ENCODE measurements around the gene TRPM3. TPM values are rescaled to one million over a fixed set of nuclear protein-coding genes. Genes with fewer than 3 reads are reported as not detected.

The TRPM3 gene
- total RNA-seq, 8 experiments from 2014 or later = 0.09 to 2.3 (median 1.4) TPM

DNA sequence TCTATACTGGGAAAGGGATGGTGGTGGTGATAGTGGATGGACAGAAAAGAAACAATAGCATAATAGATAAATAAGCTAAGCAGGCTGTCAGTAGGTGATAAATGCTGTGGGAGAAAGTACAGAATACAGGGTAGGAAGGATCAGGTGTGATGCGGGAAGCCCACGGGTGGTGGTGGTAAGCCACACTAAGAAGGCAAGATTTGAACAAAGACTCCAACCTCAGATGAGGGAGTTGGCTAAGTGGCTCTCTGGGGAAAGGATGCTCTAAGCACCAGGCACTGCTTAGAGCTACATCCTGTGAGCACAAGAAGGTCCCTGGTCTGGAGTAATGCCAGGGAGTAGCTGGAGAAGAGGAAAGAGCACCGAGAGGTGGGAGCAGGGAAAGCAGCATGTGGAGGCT lies 555.4 kb downstream of the TRPM3 start:
- no peak for ATAC-seq (replicated peaks in 6 of 8)
- WGBS, 10 experiments = 67 to 100% (median 92%) methylated on average over 1 to 3 of the region's 3 CpGs; no CpG with 5 or more reads in 3 of the 10 experiments
- peaks cover 6 to 10% of the 10 kb centered on the region in 2 donors for H3K4me1 ChIP-seq (replicated peaks in 1 of 2)
- no peak overlapping the region for H3K4me3 ChIP-seq
- in situ Hi-C loops (cut with MboI; ENCODE audit: low pct_unique_long_range_greater_than_20kb in 2 of 9, low sequenced_read_pairs in 9 of 9, unreplicated experiment in 9 of 9) = no loop called here
- no peak overlapping the region for H3K27ac ChIP-seq

DNA sequence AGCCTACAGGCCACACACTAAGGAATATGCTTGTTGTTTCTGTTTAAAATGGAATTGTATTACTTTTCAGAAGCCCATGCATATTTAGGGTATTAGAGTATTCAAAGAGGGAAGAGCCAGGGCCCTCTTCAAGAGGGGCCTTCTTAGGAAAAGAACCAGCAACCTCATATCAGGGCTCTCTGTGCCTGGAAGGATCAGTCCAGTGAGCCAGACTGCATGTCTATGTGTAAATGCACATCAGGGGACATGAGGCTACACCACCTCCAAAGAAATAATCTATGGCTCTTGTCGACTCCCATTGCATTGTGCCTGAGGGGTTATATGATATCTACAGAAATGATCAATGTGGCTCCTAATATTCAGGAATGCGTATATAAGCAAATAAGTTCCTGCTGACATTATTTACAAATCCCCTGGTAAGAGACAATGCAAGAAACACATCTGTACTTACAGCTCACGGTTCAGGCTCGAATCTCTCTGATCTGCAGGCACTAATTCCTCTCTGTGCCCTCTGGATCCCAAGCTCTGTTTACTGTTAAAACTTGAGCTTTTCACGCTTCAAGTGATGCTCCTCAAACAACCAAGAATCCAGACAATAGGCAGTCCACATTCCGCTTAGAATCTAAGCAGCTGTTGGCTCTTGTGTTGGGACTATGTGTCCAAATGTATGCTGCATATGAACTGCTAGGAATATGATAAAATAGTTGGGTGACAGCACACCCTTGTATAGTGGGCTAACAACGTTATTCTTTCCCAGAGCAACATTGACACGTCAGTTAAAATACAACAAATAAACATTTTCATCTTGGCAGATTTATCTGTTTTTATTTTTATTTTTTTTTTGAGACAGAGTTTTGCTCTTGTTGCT lies 556.7 kb downstream of the TRPM3 start:
- H3K27ac ChIP-seq = no peak overlapping the region
- no peak overlapping the region for H3K4me3 ChIP-seq
- H3K4me1 ChIP-seq (replicated peaks in 1 of 2) = peaks cover 6 to 10% of the 10 kb centered on the region in 2 donors
- ATAC-seq (replicated peaks in 6 of 8) = peak in 3 of 8 experiments; percentile 43 to 75 (median 49)
- 10 to 90% (median 74%) methylated on average over 2 to 6 of the region's 8 CpGs for WGBS, 10 experiments
- in situ Hi-C loops (cut with MboI; ENCODE audit: low pct_unique_long_range_greater_than_20kb in 2 of 9, low sequenced_read_pairs in 9 of 9, unreplicated experiment in 9 of 9) = no loop called here

DNA sequence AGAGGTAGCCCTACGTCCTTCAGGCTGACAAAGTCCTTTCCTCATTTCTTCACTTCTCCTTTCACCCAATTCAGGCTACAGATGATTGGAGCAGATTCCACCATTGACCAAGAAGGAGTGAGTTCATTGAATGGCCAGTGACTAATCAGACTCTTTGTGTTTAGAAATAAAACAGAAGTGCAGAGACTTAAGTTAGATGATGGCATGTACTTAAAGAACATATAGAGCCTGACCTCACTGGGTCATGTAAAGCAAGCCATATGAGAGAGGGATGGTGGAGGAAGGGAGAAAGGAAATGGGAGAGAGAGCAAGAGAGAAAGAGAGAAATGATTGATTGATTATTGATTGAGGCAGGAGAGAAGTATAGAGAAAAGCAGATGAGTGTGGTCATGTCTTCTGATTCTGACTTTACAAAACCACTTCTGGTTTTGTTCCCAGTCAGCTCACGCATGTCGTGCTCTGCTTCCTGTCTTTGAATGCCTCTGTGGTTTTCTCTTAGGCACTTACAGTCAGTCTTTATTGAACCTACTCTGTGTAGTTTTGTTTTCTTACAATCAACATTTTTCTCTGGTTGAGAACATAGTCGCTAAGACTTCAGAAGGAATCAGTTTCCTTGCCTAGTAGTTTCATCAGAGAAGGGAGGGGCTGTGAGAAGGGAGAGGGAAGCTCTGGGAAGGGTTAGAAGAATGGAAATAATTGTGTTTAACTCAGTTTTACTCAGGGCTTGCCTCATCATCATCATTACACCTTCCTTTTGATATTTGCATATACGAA lies 557.8 kb downstream of the TRPM3 start:
- in situ Hi-C loops (cut with MboI; ENCODE audit: low pct_unique_long_range_greater_than_20kb in 2 of 9, low sequenced_read_pairs in 9 of 9, unreplicated experiment in 9 of 9) = no loop called here
- peak in 2 of 8 experiments; percentile 73 to 75 for ATAC-seq (replicated peaks in 6 of 8)
- Histone ChIP-seq H3K4me1 (replicated peaks in 1 of 2) (peaks cover 6% of the 10 kb centered on the region in 2 donors), H3K27ac (no peak overlapping the region), H3K4me3 (no peak overlapping the region)
- WGBS, 10 experiments = 23 to 93% (median 80%) methylated on average over 3 to 5 of the region's 5 CpGs; no CpG with 5 or more reads in 2 of the 10 experiments

DNA sequence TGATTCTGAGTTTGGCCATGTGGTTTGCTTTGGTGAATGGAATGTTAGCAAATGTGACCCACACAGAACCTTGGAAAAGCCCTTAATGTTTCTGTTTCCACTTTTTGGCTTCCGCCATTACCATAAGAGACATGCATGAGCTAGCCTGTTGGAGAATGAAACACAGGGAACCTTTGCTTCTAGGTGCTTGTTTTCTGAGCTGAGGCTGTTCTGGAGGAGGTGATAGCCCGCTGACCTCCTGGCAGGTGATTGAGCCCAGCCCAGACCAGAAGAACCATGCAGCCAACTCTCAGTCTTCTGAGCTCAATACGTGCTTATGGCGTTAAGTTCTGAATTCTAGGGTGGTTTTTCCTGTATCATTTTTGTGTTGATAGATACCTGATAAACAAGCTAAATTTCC lies 558.4 kb downstream of the TRPM3 start:
- peaks cover 6% of the 10 kb centered on the region in 2 donors for H3K4me1 ChIP-seq (replicated peaks in 1 of 2)
- H3K4me3 ChIP-seq = no peak overlapping the region
- in situ Hi-C loops (cut with MboI; ENCODE audit: low pct_unique_long_range_greater_than_20kb in 2 of 9, low sequenced_read_pairs in 9 of 9, unreplicated experiment in 9 of 9) = no loop called here
- ATAC-seq (replicated peaks in 6 of 8) = no peak
- no peak overlapping the region for H3K27ac ChIP-seq
- WGBS, 10 experiments = 67 to 100% (median 87%) methylated on average over 1 to 4 of the region's 4 CpGs; no CpG with 5 or more reads in 3 of the 10 experiments

DNA sequence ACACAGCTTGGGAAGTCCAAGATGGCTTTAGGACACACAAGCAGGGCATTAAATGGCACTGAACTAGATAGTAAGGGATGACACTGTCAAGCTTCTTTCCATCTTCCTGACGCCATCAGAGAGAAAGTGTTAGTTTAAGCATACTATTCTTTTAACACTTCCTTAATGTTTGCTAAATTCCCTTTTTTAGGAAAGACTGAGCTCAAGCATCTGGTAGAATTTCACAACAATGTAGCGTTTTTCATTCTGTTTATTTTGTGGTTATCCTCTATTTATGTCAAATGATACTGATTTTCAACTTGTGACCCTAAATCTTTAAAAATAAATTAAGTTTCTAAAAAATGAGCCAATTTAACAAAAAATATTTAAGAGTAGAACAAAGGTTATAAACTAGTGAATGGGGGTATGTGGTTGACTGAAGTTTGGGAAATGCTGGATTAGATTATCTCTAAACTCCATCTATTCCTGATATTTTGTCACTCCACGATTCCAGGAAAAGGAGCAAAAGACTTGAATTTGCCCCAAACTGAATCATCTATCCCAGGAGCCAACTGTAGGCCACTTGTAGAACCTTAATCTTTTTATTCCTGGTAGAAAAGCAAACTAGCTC lies 559.5 kb downstream of the TRPM3 start:
- Histone ChIP-seq H3K27ac (no peak overlapping the region), H3K4me1 (replicated peaks in 1 of 2) (peaks cover 6% of the 10 kb centered on the region in 2 donors), H3K4me3 (no peak overlapping the region)
- WGBS, 10 experiments = 13 to 100% (median 69%) methylated on average over 2 to 3 of the region's 3 CpGs
- no peak for ATAC-seq (replicated peaks in 6 of 8)
- in situ Hi-C loops (cut with MboI; ENCODE audit: low pct_unique_long_range_greater_than_20kb in 2 of 9, low sequenced_read_pairs in 9 of 9, unreplicated experiment in 9 of 9) = no loop called here

DNA sequence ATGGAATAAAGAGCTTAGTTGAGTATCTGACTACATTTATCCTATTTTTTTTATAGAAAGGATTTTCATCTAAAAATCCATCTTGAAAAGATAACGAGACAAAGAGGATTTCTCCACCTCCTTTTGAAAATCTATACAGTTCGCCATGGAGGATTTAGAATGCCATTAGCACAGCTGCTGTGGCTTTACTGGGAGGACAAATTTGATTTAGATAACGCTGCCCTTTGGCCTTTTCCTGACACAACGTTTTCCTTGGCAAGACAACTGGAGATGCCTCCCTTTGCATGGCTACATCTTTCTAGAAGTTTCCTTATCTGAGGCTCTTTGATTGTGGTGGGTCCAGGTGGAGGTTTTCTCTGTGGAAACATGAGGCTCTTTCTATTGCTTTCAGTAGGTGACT lies 560.3 kb downstream of the TRPM3 start:
- Histone ChIP-seq H3K4me1 (replicated peaks in 1 of 2) (peaks cover 6% of the 10 kb centered on the region in 2 donors), H3K27ac (no peak overlapping the region), H3K4me3 (no peak overlapping the region)
- ATAC-seq (replicated peaks in 6 of 8) = no peak
- in situ Hi-C loops (cut with MboI; ENCODE audit: low pct_unique_long_range_greater_than_20kb in 2 of 9, low sequenced_read_pairs in 9 of 9, unreplicated experiment in 9 of 9) = no loop called here
- 33 to 94% (median 70%) methylated on average over 1 to 4 of the region's 4 CpGs for WGBS, 10 experiments

DNA sequence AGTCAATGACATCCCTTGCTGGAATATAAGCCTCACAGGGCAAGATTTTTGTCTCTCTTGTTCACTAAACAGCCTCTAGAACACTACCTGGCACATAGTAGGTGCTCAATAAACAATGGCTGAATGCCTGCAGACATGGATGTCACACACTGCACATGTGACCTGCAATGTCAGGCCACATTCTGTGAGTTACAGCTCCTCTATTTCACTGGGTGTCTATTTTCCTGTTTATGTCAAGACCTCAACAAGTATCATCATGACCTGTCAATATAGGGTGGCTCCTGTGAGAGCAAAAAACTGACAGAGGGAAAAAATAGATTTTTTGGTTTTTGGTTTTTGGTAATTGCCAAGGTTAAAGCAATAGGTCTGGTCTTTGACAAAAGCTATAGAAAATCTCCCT lies 562.3 kb downstream of the TRPM3 start:
- in situ Hi-C loops (cut with MboI; ENCODE audit: low pct_unique_long_range_greater_than_20kb in 2 of 9, low sequenced_read_pairs in 9 of 9, unreplicated experiment in 9 of 9) = no loop called here
- H3K27ac ChIP-seq = no peak overlapping the region

DNA sequence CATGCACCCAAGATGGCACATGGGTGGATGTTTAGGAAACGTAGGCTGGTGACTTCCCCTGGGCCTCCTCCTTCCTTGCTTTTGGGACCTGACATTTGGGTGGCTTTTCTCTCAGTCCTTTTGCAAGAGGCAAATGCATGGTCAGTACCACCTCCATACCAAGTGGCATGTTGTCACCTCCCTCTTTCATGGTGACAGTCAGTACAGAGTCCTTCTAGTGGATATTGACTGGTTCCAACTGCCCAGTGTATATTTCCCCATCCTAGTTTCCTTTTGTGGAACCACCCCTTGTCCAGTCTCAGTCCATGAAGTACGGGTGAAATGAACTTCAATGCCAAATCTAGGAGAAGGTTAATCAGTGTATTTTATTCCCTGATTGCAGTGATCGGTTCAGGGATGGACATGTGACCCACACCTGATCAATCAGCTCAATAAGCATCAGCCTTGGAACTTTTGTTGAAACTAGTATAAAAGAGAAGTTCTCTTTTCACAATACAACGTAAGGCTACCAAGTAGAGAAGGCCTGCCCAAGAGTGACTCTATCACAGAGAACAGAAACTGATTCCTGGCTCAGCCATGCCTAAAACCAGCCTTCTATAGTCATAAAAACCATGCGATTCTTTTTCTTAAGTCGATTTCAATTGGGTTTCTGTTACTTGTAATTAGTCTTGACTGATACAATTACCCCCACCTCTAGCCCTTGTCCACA lies 563.6 kb downstream of the TRPM3 start:
- Histone ChIP-seq H3K27ac (no peak overlapping the region), H3K4me3 (no peak overlapping the region), H3K4me1 (replicated peaks in 1 of 2) (peaks cover 8 to 10% of the 10 kb centered on the region in 2 donors)
- ATAC-seq (replicated peaks in 6 of 8) = no peak
- WGBS, 10 experiments = 33 to 89% (median 66%) methylated on average over 1 to 5 of the region's 6 CpGs; no CpG with 5 or more reads in 2 of the 10 experiments
- in situ Hi-C loops (cut with MboI; ENCODE audit: low pct_unique_long_range_greater_than_20kb in 2 of 9, low sequenced_read_pairs in 9 of 9, unreplicated experiment in 9 of 9) = no loop called here

More for the DNA sequence above, 562.3 kb downstream of the TRPM3 start:
- Histone ChIP-seq H3K4me1 (replicated peaks in 1 of 2) (peaks cover 7 to 8% of the 10 kb centered on the region in 2 donors), H3K4me3 (no peak overlapping the region)
- no peak for ATAC-seq (replicated peaks in 6 of 8)

DNA sequence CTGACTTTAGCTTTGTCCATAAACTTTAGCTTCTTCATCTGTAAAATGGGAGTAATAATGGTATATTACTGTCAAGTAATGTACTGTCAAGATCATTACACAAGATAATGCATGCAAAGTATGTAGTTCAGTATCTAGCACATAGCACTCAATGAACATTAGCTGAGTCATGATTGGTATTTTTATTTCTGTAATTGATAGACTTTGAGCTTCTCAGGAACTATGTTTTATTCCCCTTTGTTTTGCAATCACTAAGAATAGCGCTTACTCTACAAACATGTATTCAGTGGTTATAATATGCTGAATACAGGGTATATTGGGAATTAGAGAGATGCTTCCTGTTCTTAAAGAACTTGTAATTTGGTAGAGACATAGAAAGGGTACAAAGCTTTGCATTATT lies 564.6 kb downstream of the TRPM3 start:
- no peak for ATAC-seq (replicated peaks in 6 of 8)
- 67 to 100% (median 100%) methylated on average over 1 of the region's 1 CpG; no CpG with 5 or more reads in 4 of the 10 experiments for WGBS, 10 experiments
- Histone ChIP-seq H3K4me3 (no peak overlapping the region), H3K4me1 (replicated peaks in 1 of 2) (peaks cover 8 to 10% of the 10 kb centered on the region in 2 donors), H3K27ac (no peak overlapping the region)
- in situ Hi-C loops (cut with MboI; ENCODE audit: low pct_unique_long_range_greater_than_20kb in 2 of 9, low sequenced_read_pairs in 9 of 9, unreplicated experiment in 9 of 9) = no loop called here

DNA sequence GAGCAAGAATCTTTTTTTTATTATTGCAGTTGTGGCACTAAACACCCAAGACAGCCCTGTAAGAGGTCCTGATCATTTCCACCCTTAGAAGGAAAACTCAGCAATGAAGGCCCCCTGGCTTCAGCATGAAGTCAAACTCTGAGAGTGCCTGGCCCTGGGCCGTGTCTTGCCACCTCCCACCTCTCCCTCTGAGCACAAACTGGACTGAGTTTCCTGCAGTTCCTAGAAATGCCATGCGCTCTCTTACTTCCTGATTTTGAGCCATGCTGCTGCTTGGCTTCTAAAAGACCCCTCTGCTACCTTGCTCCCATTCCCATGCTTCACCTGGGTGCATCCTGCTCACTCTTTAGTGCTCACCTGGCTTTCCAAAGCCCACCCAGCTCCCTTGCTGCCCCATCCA lies 566.5 kb downstream of the TRPM3 start:
- 90 to 100% (median 92%) methylated on average over 1 to 2 of the region's 2 CpGs; no CpG with 5 or more reads in 7 of the 10 experiments for WGBS, 10 experiments
- in situ Hi-C loops (cut with MboI; ENCODE audit: low pct_unique_long_range_greater_than_20kb in 2 of 9, low sequenced_read_pairs in 9 of 9, unreplicated experiment in 9 of 9) = no loop called here
- no peak overlapping the region for H3K4me3 ChIP-seq
- no peak overlapping the region for H3K27ac ChIP-seq
- no peak for ATAC-seq (replicated peaks in 6 of 8)
- peaks cover 8 to 10% of the 10 kb centered on the region in 2 donors for H3K4me1 ChIP-seq (replicated peaks in 1 of 2)

DNA sequence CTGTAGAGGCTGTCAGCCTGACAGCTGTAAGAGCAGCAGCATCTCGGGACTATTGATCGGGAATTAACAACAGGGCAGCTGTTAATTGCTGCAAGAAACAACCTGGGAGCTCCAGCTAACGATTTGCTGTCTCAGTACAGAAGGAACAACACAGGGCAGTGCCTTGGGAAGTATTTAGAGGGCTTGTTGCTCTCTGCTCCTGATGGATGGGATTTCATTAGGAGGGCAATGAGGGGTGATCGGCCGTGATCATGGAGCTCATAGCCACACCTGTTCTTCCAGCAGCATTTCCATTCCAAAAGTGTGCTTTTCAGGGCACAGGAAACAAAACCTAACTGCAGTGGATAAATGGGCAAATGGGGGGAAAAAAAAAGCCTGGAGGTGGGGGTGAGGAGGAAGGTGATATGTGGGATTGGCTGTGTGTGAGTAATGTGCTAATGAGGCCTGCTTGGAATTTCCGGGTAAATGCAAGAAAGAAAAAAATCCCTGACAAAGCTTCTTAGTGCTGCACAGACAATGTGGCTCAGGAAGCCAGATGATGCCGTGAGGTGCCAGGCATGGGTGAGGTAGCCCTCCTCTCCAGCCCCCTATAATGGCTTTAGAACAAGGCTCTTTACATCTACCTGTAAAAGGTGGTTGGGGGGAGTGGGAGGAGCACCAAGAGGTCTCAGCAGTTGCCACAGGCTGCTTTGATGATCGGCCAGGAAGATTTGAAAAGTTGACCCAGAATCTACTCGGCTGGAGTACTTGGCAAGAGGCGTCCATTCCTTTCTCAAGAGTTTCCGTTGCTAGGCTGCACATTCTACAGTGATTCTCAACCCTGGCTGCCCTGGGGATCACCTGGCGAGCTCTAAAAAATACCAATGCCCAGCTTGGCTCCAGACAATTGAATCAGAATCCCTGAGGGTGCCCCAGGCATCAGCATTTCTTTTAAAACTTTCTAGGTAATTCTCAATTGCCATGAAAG lies 567.4 kb downstream of the TRPM3 start:
- peak; percentile 60 to 99 (median 84) for ATAC-seq (replicated peaks in 6 of 8)
- Histone ChIP-seq H3K4me1 (replicated peaks in 1 of 2) (peaks cover 8 to 10% of the 10 kb centered on the region in 2 donors), H3K27ac (no peak overlapping the region), H3K4me3 (no peak overlapping the region)
- in situ Hi-C loops (cut with MboI; ENCODE audit: low pct_unique_long_range_greater_than_20kb in 2 of 9, low sequenced_read_pairs in 9 of 9, unreplicated experiment in 9 of 9) = no loop called here
- 3 to 85% (median 30%) methylated on average over 2 to 9 of the region's 12 CpGs for WGBS, 10 experiments

DNA sequence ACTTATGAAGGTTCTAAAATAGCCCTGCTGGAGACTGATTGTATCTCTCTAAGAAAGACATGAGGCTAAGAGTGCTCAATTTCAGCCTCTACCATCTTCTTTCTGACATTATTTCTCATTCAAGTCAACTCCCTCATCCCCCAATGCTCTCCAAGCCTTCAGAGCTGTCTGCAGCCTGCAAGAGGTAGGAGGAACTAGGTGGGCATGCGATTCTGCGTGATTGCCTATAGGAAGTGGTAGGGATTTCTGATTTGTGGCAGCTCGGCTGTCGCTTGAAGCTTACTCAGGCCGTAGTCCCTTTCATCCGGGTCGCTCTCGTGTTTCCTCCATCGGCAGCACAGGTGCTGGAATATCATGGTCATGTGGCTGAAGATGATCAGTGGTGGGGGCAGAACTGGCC lies 568.9 kb downstream of the TRPM3 start:
- in situ Hi-C loops (cut with MboI; ENCODE audit: low pct_unique_long_range_greater_than_20kb in 2 of 9, low sequenced_read_pairs in 9 of 9, unreplicated experiment in 9 of 9) = no loop called here
- no peak for ATAC-seq (replicated peaks in 6 of 8)
- Histone ChIP-seq H3K4me3 (no peak overlapping the region), H3K4me1 (replicated peaks in 1 of 2) (peaks cover 8 to 10% of the 10 kb centered on the region in 2 donors), H3K27ac (no peak overlapping the region)
- 80 to 100% (median 100%) methylated on average over 1 to 9 of the region's 9 CpGs; no CpG with 5 or more reads in 4 of the 10 experiments for WGBS, 10 experiments
